ENCODE measurements around the gene MPL.
A peak's percentile ranks its signal among the peaks of the same experiment; 100 is the strongest.

The MPL gene

DNA sequence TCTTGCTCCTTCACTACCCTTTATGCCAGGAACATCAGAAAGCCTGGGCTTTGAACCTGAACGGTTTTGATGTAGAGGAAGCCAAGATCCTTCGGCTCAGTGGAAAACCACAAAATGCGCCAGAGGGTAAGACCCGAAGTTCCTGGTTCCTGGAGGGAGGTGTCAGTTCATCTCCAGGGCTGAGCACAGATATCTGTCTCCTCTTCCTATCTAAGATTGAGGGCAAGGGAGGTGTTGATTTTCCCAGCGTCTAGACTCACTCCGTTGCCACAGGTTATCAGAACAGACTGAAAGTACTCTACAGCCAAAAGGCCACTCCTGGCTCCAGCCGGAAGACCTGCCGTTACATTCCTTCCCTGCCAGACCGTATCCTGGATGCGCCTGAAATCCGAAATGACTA, 22.1 kb downstream of the MPL start:
- no peaks in the 10 kb centered on the region for H3K9me2 ChIP-seq (replicated peaks; ENCODE audit: control insufficient read depth, low read length)
- no peaks in the 10 kb centered on the region for H3K9me3 ChIP-seq (ENCODE audit: control insufficient read depth, insufficient read depth, low read length)
- peaks cover 27% of the 10 kb centered on the region for H3F3A ChIP-seq (ENCODE audit: control insufficient read depth, insufficient read depth)
- no peaks in the 10 kb centered on the region for H3K27me3 ChIP-seq (ENCODE audit: control insufficient read depth, low read length)
- peaks cover 37% of the 10 kb centered on the region for H3K79me2 ChIP-seq (ENCODE audit: control insufficient read depth, low read length)
- H3K4me2 ChIP-seq (ENCODE audit: low read length) = peak overlapping the region; percentile 84
- peaks cover 12% of the 10 kb centered on the region for H4K20me1 ChIP-seq (ENCODE audit: control insufficient read depth, insufficient read depth, low read depth, low read length)
- H3K4me3 ChIP-seq (ENCODE audit: low read length) = peak overlapping the region; percentile 86
- peaks cover 33% of the 10 kb centered on the region for H3K4me1 ChIP-seq (ENCODE audit: control insufficient read depth, low read length)
- peaks cover 59% of the 10 kb centered on the region for H3K36me3 ChIP-seq (ENCODE audit: control insufficient read depth, low read length)
- peak overlapping the region; percentile 73 for H3K27ac ChIP-seq (ENCODE audit: low read depth, low read length)
- no peak for TF ChIP-seq EZH2phosphoT487 (IDR thresholded peaks at IDR 0.05; ENCODE audit: borderline replicate concordance, low read length)
- TF ChIP-seq, protein P1, sequence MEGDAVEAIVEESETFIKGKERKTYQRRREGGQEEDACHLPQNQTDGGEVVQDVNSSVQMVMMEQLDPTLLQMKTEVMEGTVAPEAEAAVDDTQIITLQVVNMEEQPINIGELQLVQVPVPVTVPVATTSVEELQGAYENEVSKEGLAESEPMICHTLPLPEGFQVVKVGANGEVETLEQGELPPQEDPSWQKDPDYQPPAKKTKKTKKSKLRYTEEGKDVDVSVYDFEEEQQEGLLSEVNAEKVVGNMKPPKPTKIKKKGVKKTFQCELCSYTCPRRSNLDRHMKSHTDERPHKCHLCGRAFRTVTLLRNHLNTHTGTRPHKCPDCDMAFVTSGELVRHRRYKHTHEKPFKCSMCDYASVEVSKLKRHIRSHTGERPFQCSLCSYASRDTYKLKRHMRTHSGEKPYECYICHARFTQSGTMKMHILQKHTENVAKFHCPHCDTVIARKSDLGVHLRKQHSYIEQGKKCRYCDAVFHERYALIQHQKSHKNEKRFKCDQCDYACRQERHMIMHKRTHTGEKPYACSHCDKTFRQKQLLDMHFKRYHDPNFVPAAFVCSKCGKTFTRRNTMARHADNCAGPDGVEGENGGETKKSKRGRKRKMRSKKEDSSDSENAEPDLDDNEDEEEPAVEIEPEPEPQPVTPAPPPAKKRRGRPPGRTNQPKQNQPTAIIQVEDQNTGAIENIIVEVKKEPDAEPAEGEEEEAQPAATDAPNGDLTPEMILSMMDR (IDR thresholded peaks at IDR 0.05; ENCODE audit: low read depth, low read length, poor library complexity, severe bottlenecking) = no peak

DNA sequence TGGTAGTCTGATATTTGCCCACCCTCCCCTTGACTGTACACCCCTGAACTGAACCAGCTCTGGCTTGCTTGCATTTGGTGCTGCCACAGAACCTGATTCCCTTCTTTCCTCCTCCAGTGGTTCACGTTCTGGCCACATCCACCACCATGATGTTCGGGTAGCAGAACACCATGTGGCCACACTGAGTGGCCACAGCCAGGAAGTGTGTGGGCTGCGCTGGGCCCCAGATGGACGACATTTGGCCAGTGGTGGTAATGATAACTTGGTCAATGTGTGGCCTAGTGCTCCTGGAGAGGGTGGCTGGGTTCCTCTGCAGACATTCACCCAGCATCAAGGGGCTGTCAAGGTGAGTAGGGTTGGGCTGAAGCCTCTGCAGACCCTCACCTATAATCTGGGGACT, 23.0 kb downstream of the MPL start:
- Histone ChIP-seq H3F3A (ENCODE audit: control insufficient read depth, insufficient read depth) (peaks cover 27% of the 10 kb centered on the region), H3K9me3 (ENCODE audit: control insufficient read depth, insufficient read depth, low read length) (no peaks in the 10 kb centered on the region), H3K4me1 (ENCODE audit: control insufficient read depth, low read length) (peaks cover 35% of the 10 kb centered on the region), H4K20me1 (ENCODE audit: control insufficient read depth, insufficient read depth, low read depth, low read length) (peaks cover 12% of the 10 kb centered on the region), H3K79me2 (ENCODE audit: control insufficient read depth, low read length) (peaks cover 46% of the 10 kb centered on the region), H3K9me2 (replicated peaks; ENCODE audit: control insufficient read depth, low read length) (no peaks in the 10 kb centered on the region), H3K36me3 (ENCODE audit: control insufficient read depth, low read length) (peaks cover 68% of the 10 kb centered on the region), H3K27ac (ENCODE audit: low read depth, low read length) (peak overlapping the region; percentile 11; the same call in 1 of the 2 replicates), H3K4me2 (ENCODE audit: low read length) (peak overlapping the region; percentile 84), H3K4me3 (ENCODE audit: low read length) (peak overlapping the region; percentile 86), H3K27me3 (ENCODE audit: control insufficient read depth, low read length) (no peaks in the 10 kb centered on the region)
- TF ChIP-seq, protein P1 (IDR thresholded peaks at IDR 0.05; ENCODE audit: low read depth, low read length, poor library complexity, severe bottlenecking) = no peak
- TF ChIP-seq EZH2phosphoT487 (IDR thresholded peaks at IDR 0.05; ENCODE audit: borderline replicate concordance, low read length) = no peak

DNA sequence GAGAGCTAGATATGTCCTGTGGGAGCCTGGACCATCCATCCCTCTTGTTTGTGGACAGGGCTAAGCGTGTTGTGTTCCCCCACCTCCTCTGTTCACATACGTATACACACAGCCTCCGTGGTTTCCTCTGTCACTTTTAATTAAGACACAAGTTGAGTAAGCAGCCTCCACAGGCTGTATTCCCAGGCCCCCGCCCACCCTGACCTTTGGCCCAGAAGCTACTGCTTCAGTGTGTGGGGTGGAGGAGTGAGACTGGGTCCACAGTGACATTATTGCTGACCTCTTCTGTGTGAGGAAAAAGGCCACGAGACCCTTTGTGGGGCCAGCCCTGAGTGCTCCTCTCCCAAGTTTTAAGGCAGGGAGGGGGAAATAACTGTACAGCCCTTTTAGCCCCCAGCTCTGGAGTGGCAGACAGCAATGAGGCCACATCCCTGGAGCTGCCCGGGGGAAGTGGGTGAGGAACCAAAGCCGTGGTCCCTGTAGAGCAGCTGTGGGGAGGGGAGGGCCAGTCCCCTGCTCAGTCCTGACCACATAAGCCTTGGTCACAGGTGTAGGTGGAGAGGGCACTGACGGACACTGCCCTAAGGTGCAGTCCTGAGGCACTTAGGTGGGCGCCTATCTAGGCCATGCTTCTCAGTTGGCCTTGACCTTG, 25.8 kb downstream of the MPL start:
- H3K27ac ChIP-seq (ENCODE audit: low read depth, low read length) = no peak overlapping the region

More for the DNA sequence above, 25.8 kb downstream of the MPL start:
- no peaks in the 10 kb centered on the region for H3K9me2 ChIP-seq (replicated peaks; ENCODE audit: control insufficient read depth, low read length)
- peaks cover 66% of the 10 kb centered on the region for H3K79me2 ChIP-seq (ENCODE audit: control insufficient read depth, low read length)
- H3K27me3 ChIP-seq (ENCODE audit: control insufficient read depth, low read length) = no peaks in the 10 kb centered on the region
- H3K9me3 ChIP-seq (ENCODE audit: control insufficient read depth, insufficient read depth, low read length) = no peaks in the 10 kb centered on the region
- H3K36me3 ChIP-seq (ENCODE audit: control insufficient read depth, low read length) = peaks cover 74% of the 10 kb centered on the region
- H4K20me1 ChIP-seq (ENCODE audit: control insufficient read depth, insufficient read depth, low read depth, low read length) = peaks cover 12% of the 10 kb centered on the region
- H3K4me3 ChIP-seq (ENCODE audit: low read length) = no peak overlapping the region
- TF ChIP-seq, protein P1 (IDR thresholded peaks at IDR 0.05; ENCODE audit: low read depth, low read length, poor library complexity, severe bottlenecking) = no peak
- no peak for TF ChIP-seq EZH2phosphoT487 (IDR thresholded peaks at IDR 0.05; ENCODE audit: borderline replicate concordance, low read length)
- H3K4me2 ChIP-seq (ENCODE audit: low read length) = no peak overlapping the region
- peaks cover 28% of the 10 kb centered on the region for H3F3A ChIP-seq (ENCODE audit: control insufficient read depth, insufficient read depth)
- peaks cover 41% of the 10 kb centered on the region for H3K4me1 ChIP-seq (ENCODE audit: control insufficient read depth, low read length)

Data from DOHH2 (cell line).